ENCODE data around the gene ZNF621. TPM values are rescaled to one million over a fixed set of nuclear protein-coding genes. Genes with fewer than 3 reads are reported as not detected.

ZNF621 gene
- total and polyA plus RNA-seq, 2 donors (not counting 1 experiment from before 2014, with no cell fraction given), result 23.1 to 23.3 TPM

GRCh38 chr3:40576396-40576795 lies 51.6 kb downstream of the ZNF621 start:
- peak in 1 of 2 donors; percentile 59 for DNase-seq (ENCODE audit: low read depth in 2 of 2)
- H3K79me2 ChIP-seq (ENCODE audit: control insufficient read depth, insufficient read depth, low read length), result no peaks in the 10 kb centered on the region
- H3K27ac ChIP-seq (ENCODE audit: insufficient read depth, low read length), result no peak overlapping the region
- no peak overlapping the region for H3K4me3 ChIP-seq (replicated peaks in 1 of 4; ENCODE audit: control extremely low read depth in 1 of 4, insufficient read depth in 1 of 4, low read depth in 3 of 4, low read length in 4 of 4)
- H3K4me1 ChIP-seq (ENCODE audit: control insufficient read depth, extremely low read depth, insufficient read depth, low read length), result no peaks in the 10 kb centered on the region
- no peak overlapping the region for H2AFZ ChIP-seq (ENCODE audit: low read length)
- H3K9ac ChIP-seq (ENCODE audit: insufficient read depth, low read length), result no peak overlapping the region
- TF ChIP-seq CTCF (conservative IDR thresholded peaks at IDR 0.05 in 1 of 2, IDR thresholded peaks at IDR 0.05 in 1 of 2; ENCODE audit: low read depth in 1 of 2, low read length in 2 of 2) (no peak), EZH2 (IDR thresholded peaks at IDR 0.05; ENCODE audit: low read length, missing control alignments) (no peak)
- no peaks in the 10 kb centered on the region for H3K27me3 ChIP-seq (ENCODE audit: control insufficient read depth, insufficient read depth, low read length)
- no peaks in the 10 kb centered on the region for H3K9me3 ChIP-seq (ENCODE audit: control insufficient read depth, insufficient read depth, low read depth, low read length)
- no peaks in the 10 kb centered on the region for H4K20me1 ChIP-seq (ENCODE audit: control insufficient read depth, extremely low read depth, insufficient read depth, low read length)
- H3K36me3 ChIP-seq (ENCODE audit: control insufficient read depth, insufficient read depth, low read length), result no peaks in the 10 kb centered on the region
- H3K4me2 ChIP-seq (ENCODE audit: extremely low read depth, insufficient read depth, low read length), result no peak overlapping the region

GRCh38 chr3:40580494-40581091 lies 55.8 kb downstream of the ZNF621 start:
- DNase-seq (ENCODE audit: low read depth in 2 of 2), result peak; percentile 56 to 69
- no peak overlapping the region for H3K9ac ChIP-seq (ENCODE audit: insufficient read depth, low read length)
- no peaks in the 10 kb centered on the region for H4K20me1 ChIP-seq (ENCODE audit: control insufficient read depth, extremely low read depth, insufficient read depth, low read length)
- no peaks in the 10 kb centered on the region for H3K79me2 ChIP-seq (ENCODE audit: control insufficient read depth, insufficient read depth, low read length)
- H3K36me3 ChIP-seq (ENCODE audit: control insufficient read depth, insufficient read depth, low read length), result no peaks in the 10 kb centered on the region
- H2AFZ ChIP-seq (ENCODE audit: low read length), result no peak overlapping the region
- no peaks in the 10 kb centered on the region for H3K9me3 ChIP-seq (ENCODE audit: control insufficient read depth, insufficient read depth, low read depth, low read length)
- no peak overlapping the region for H3K4me3 ChIP-seq (replicated peaks in 1 of 4; ENCODE audit: control extremely low read depth in 1 of 4, insufficient read depth in 1 of 4, low read depth in 3 of 4, low read length in 4 of 4)
- no peaks in the 10 kb centered on the region for H3K4me1 ChIP-seq (ENCODE audit: control insufficient read depth, extremely low read depth, insufficient read depth, low read length)
- H3K27me3 ChIP-seq (ENCODE audit: control insufficient read depth, insufficient read depth, low read length), result no peaks in the 10 kb centered on the region
- H3K27ac ChIP-seq (ENCODE audit: insufficient read depth, low read length), result no peak overlapping the region
- TF ChIP-seq CTCF (conservative IDR thresholded peaks at IDR 0.05 in 1 of 2, IDR thresholded peaks at IDR 0.05 in 1 of 2; ENCODE audit: low read depth in 1 of 2, low read length in 2 of 2) (peak; percentile 97 to 100), EZH2 (IDR thresholded peaks at IDR 0.05; ENCODE audit: low read length, missing control alignments) (no peak)
- H3K4me2 ChIP-seq (ENCODE audit: extremely low read depth, insufficient read depth, low read length), result no peak overlapping the region

GRCh38 chr3:40581166-40581565 lies 56.4 kb downstream of the ZNF621 start:
- DNase-seq (ENCODE audit: low read depth in 2 of 2), result no peak
- Histone ChIP-seq H3K27ac (ENCODE audit: insufficient read depth, low read length) (no peak overlapping the region), H3K4me1 (ENCODE audit: control insufficient read depth, extremely low read depth, insufficient read depth, low read length) (no peaks in the 10 kb centered on the region), H3K27me3 (ENCODE audit: control insufficient read depth, insufficient read depth, low read length) (no peaks in the 10 kb centered on the region), H3K4me3 (replicated peaks in 1 of 4; ENCODE audit: control extremely low read depth in 1 of 4, insufficient read depth in 1 of 4, low read depth in 3 of 4, low read length in 4 of 4) (no peak overlapping the region), H3K9me3 (ENCODE audit: control insufficient read depth, insufficient read depth, low read depth, low read length) (no peaks in the 10 kb centered on the region), H4K20me1 (ENCODE audit: control insufficient read depth, extremely low read depth, insufficient read depth, low read length) (no peaks in the 10 kb centered on the region), H3K36me3 (ENCODE audit: control insufficient read depth, insufficient read depth, low read length) (no peaks in the 10 kb centered on the region), H3K4me2 (ENCODE audit: extremely low read depth, insufficient read depth, low read length) (no peak overlapping the region), H3K9ac (ENCODE audit: insufficient read depth, low read length) (no peak overlapping the region), H2AFZ (ENCODE audit: low read length) (no peak overlapping the region), H3K79me2 (ENCODE audit: control insufficient read depth, insufficient read depth, low read length) (no peaks in the 10 kb centered on the region)
- no peak for TF ChIP-seq EZH2 (IDR thresholded peaks at IDR 0.05; ENCODE audit: low read length, missing control alignments)
- no peak for TF ChIP-seq CTCF (conservative IDR thresholded peaks at IDR 0.05 in 1 of 2, IDR thresholded peaks at IDR 0.05 in 1 of 2; ENCODE audit: low read depth in 1 of 2, low read length in 2 of 2)
